WERI-Rb-1 (cell line): ENCODE data around the gene ADAMTS8.

ENCODE experiments used
- DNase-seq: peaks from one replicate; pipeline ENCODE4 v3.0.0-alpha.2; 2020
- H3K27ac ChIP-seq: fragments of 250-450 bp; sonication (Bioruptor Pico); 2 replicates; pipeline ENCODE4 v1.5.1; 2020; ENCODE audit warnings: mild to moderate bottlenecking, moderate library complexity
- H3K27me3 ChIP-seq: fragments of 250-450 bp; sonication (Bioruptor Pico); 2 replicates; pipeline ENCODE4 v1.5.1; 2021; ENCODE audit warnings: mild to moderate bottlenecking, low read depth, moderate library complexity; ENCODE audit not compliant: insufficient read depth, severe bottlenecking
- H3K36me3 ChIP-seq: fragments of 250-450 bp; sonication (Bioruptor Pico); 2 replicates; pipeline ENCODE4 v1.5.1; 2020; ENCODE audit warnings: mild to moderate bottlenecking, moderate library complexity
- H3K4me3 ChIP-seq: 2 replicates; pipeline ENCODE4 v1.5.1; 2011; ENCODE audit warnings: low read depth, mild to moderate bottlenecking, control low read depth, low read length
- H3K9me3 ChIP-seq: fragments of 250-450 bp; sonication (Bioruptor Pico); 2 replicates; pipeline ENCODE4 v1.5.1; 2021; ENCODE audit warnings: mild to moderate bottlenecking, moderate library complexity; ENCODE audit not compliant: severe bottlenecking
- CTCF ChIP-seq: IDR thresholded peaks from 2 replicates; pipeline ENCODE4 v1.5.1; 2011; ENCODE audit warnings: low read depth, mild to moderate bottlenecking, control low read depth, inconsistent platforms, low read length

Gene ADAMTS8

GRCh38 chr11:130452176-130452575 is 23.8 kb upstream of the ADAMTS8 start:
- no peak for DNase-seq
- H3K9me3 ChIP-seq, result no peaks in the 10 kb centered on the region
- H3K4me3 ChIP-seq, result no peak overlapping the region
- no peaks in the 10 kb centered on the region for H3K36me3 ChIP-seq
- no peak for TF ChIP-seq CTCF
- no peak overlapping the region for H3K27ac ChIP-seq
- H3K27me3 ChIP-seq, result no peaks in the 10 kb centered on the region

GRCh38 chr11:130451231-130452019 is 23.0 kb upstream of the ADAMTS8 start:
- DNase-seq, result no peak
- H3K27ac ChIP-seq, result no peak overlapping the region
- no peaks in the 10 kb centered on the region for H3K9me3 ChIP-seq
- H3K27me3 ChIP-seq, result no peaks in the 10 kb centered on the region
- H3K4me3 ChIP-seq, result no peak overlapping the region
- no peaks in the 10 kb centered on the region for H3K36me3 ChIP-seq
- no peak for TF ChIP-seq CTCF

- Histone ChIP-seq H3K27me3 (no peaks in the 10 kb centered on the region), H3K36me3 (no peaks in the 10 kb centered on the region), H3K4me3 (peak overlapping the region; percentile 49), H3K27ac (no peak overlapping the region), H3K9me3 (no peaks in the 10 kb centered on the region)
- DNase-seq, result peak; percentile 89
- peak; percentile 91 for TF ChIP-seq CTCF
Measured at GRCh38 chr11:130449996-130450769, 21.8 kb upstream of the ADAMTS8 start.

GRCh38 chr11:130449310-130449990 is 21.0 kb upstream of the ADAMTS8 start:
- peak overlapping the region; percentile 49 for H3K4me3 ChIP-seq
- no peak for TF ChIP-seq CTCF
- DNase-seq, result no peak

GRCh38 chr11:130448416-130449309 is 20.3 kb upstream of the ADAMTS8 start, which contains the start of gene ADAMTS15:
Gene ADAMTS15 (plus strand): TSS chr11:130448645. CDS start chr11:130448974, 329 bp downstream.
- Histone ChIP-seq H3K27me3 (no peaks in the 10 kb centered on the region), H3K27ac (no peak within 1 kb of the TSS), H3K9me3 (no peaks in the 10 kb centered on the region), H3K4me3 (peak within 1 kb of the TSS; percentile 49), H3K36me3 (no peaks in the 10 kb centered on the region)
- DNase-seq, result peak; percentile 92
- no peak for TF ChIP-seq CTCF

More at GRCh38 chr11:130449310-130449990, 21.0 kb upstream of the ADAMTS8 start:
- Histone ChIP-seq H3K27ac (no peak overlapping the region), H3K36me3 (no peaks in the 10 kb centered on the region), H3K9me3 (no peaks in the 10 kb centered on the region), H3K27me3 (no peaks in the 10 kb centered on the region)
